Esophagus muscularis mucosa (tissue), 3 donors: ENCODE results near the gene ACAA1.

Source experiments
- CTCF ChIP-seq, 3 experiments: fragments of 200-600 bp in 2 of 3; fragments of 450-650 bp in 1 of 3; sonication (generic) in 2 of 3; IDR thresholded peaks; one replicate each; pipeline ENCODE4 v1.5.1; 2017 to 2019; ENCODE audit warnings: antibody characterized with exemption in 3 of 3, mild to moderate bottlenecking in 2 of 3, moderate library complexity in 1 of 3
- POLR2A ChIP-seq: fragments of 450-650 bp; IDR thresholded peaks from one replicate; pipeline ENCODE4 v1.6.1; 2017; ENCODE audit warnings: antibody characterized with exemption, moderate library complexity, mild to moderate bottlenecking, low read depth
- POLR2AphosphoS5 ChIP-seq, 2 donors: sonication (generic); formaldehyde crosslinking; IDR thresholded peaks; one replicate each; pipeline ENCODE4 v1.6.1; 2017; ENCODE audit warnings: antibody characterized with exemption in 2 of 2

DNA sequence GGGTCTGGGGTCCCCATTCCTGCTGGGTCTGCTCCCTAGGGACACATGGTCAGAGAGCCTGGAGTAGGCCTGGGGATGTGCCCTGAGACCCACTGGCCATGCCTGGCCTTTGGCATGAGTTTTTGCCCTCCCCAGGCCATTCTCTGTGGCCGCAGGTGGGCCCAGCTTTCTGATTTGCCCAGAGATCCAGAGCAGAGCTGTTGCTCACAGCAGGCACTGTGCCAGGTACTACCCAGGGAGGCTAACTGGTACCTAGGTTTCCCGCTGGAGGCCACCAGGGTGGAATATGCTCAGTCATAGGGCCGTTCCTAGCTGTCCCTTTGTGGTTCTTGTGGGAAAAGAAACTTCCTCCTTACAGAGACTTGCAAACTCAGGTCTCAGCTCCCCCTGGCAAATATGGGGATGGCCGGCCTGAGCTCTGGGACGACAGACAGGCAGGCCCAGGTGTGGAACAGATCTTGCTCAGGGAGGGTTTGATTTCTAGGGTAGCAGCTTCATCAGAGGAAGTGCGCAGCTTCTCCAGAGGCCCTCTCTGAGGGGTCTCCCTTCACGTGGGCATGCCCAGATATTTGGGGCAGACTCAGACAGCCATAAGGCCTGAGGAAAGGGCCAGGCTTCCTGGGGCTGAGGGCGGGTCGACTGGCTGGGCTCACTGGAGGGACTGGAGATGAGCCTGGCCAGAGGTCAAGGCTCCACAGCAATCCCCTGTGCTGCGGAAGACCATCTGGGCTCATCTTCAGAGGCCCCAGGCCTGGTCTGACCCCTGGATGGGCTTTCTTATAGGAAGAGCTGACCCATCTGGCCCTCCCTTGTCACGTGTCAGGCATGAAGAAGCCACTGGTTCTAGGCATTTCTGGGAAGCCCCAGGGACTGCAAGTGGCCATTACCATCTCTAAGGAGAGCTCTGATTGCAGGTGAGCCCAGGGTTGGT is 28.0 kb downstream of the ACAA1 start:
- no peak for TF ChIP-seq POLR2AphosphoS5 (IDR thresholded peaks at IDR 0.05)
- TF ChIP-seq POLR2A: no peak
- TF ChIP-seq CTCF (IDR thresholded peaks at IDR 0.05): no peak
